CD4-positive, alpha-beta T cell treated with Interleukin-6 at 100 ng/mL for 8 hours (primary cell): ENCODE measurements around the gene ATXN1.
A peak's percentile ranks its signal among the peaks of the same experiment; 100 is the strongest.

Experiments
- DNase-seq: peaks from one replicate; pipeline ENCODE4 v3.0.0-alpha.2; 2020; ENCODE audit warnings: mixed read lengths, low spot score

ATXN1 gene

GRCh38 chr6:16331384-16332174, 429.7 kb downstream of the ATXN1 start:
- peak; percentile 68 for DNase-seq

DNA sequence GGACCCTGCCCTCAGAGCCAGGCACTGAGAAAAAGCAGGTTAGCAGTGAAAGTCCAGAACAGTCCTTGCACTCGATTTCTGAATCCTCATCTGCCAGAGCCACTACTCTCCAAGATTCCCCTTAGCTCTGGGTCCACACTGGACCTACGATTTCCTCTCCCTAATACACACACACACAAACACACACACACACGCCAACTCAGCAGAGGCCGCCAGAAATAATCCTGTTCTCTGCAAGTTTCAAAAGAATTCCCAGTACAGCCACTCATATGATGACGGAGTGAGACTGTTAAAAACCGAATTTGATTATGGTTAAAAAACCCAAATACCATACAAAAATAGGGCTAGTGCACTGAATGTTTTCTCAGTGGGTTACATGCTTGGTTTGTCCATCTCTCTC, 432.0 kb downstream of the ATXN1 start:
- no peak for DNase-seq

DNA sequence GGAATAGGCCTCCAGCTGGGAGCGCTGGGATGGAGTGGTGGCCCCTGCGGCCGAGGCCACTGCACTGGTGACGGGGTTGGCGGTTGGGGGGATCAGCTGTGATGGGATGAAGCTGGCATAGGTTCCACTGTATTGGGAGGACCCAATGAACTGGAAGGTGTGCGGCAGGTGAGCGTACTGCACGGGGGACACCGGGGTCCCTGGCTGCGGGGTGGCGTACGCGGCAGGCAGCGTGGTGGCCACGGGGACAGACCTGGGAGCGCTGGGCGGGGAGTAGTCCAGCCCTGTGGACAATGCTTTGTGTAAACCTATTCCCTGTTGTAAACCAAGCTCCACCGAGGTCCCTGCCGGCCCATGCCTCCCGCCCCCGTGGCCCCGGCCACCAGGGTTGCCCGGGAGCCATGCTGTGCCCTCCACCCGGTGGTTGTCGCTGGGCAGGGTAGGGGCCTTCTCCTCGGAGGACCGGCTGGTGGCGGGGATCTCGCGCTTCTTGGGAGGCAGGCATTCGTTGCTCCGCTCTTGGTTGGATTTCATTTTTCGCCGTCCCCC, 433.4 kb downstream of the ATXN1 start:
- DNase-seq, result no peak

- DNase-seq, result no peak
Observed at GRCh38 chr6:16326971-16327776, 434.1 kb downstream of the ATXN1 start.

DNA sequence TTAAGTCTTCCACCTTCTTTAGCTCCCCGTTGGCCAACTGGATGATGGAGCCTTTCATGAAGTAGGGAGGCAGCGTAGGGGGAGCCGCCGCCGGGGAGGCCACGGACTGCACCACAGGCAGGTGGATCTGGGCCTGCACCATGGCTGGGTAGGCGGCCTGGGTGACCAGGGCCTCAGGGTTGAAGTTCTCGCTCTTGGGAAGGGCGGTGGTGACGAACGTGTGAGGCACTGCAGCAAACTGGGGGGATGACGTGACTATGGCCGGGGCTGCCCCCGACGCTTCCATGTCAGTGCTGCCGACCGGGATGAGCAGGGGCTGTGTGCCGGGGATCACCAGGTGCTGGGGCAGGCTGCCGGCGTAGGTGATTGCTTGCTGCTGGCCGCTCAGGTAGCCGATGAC, 434.7 kb downstream of the ATXN1 start:
- no peak for DNase-seq

GRCh38 chr6:16324606-16325225, 436.5 kb downstream of the ATXN1 start:
- no peak for DNase-seq

DNA sequence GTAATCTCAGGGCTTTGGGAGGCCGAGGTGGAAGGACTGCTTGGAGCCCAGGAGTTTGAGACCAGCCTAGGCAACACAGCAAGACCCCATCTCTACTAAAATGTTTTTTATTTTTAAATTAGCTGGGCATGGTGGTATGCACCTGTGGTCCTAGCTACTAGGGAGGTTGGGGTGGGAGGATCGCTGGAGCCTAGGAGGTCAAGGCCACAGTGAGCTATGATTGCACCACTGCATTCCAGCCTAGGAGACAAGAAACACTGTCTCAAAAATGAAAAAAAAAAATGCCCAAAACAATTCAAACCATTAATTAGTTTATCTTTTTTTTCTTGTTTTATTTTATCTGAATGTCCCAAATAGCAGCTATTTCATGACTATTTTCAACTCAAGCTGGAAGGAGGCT, 437.1 kb downstream of the ATXN1 start:
- no peak for DNase-seq

- DNase-seq, result peak; percentile 85
Observed at GRCh38 chr6:16322666-16323312, 438.5 kb downstream of the ATXN1 start.

- no peak for DNase-seq
Observed at GRCh38 chr6:16321826-16322225, 439.4 kb downstream of the ATXN1 start.

GRCh38 chr6:16321341-16321710, 439.9 kb downstream of the ATXN1 start:
- DNase-seq, result no peak

GRCh38 chr6:16320533-16321340, 440.5 kb downstream of the ATXN1 start:
- DNase-seq, result no peak

- DNase-seq, result peak; percentile 74
Observed at GRCh38 chr6:16319813-16320532, 441.3 kb downstream of the ATXN1 start.

DNA sequence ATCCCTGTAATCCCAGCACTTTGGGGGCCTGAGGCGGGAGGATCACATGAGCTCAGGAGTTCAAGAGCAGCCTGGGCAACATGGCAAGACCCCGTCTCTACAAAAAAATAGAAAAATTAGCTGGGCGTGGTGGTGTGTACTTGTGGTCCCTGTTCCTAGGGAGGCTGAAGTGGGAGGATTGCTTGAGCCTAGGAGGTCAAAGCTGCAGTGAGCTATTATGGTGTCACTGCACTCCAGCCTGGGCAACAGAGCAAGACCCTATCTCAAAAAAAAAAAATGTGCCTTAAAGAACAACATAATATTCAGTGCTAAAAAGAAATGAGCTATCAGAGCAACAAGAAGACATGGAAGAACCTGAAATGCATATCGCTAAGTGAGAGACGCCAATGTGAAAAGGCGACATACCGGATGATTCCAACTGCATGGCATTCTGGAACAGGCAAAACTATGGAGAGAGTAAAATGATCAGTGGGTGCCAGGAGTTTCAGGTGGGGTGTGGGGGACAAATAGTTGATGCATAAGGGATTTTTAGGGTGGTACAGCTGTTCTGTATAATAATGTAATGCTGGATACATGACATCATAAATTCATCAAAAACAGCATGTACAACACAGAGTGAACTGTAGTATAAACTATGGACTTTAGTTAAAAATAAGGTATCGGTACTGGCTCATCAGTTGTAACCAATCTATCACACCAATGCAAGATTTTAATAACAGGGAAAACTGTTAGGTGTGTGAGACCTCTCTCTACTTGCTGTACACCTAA, 442.1 kb downstream of the ATXN1 start:
- DNase-seq, result no peak

GRCh38 chr6:16318538-16318937, 442.7 kb downstream of the ATXN1 start:
- DNase-seq, result peak; percentile 6

DNA sequence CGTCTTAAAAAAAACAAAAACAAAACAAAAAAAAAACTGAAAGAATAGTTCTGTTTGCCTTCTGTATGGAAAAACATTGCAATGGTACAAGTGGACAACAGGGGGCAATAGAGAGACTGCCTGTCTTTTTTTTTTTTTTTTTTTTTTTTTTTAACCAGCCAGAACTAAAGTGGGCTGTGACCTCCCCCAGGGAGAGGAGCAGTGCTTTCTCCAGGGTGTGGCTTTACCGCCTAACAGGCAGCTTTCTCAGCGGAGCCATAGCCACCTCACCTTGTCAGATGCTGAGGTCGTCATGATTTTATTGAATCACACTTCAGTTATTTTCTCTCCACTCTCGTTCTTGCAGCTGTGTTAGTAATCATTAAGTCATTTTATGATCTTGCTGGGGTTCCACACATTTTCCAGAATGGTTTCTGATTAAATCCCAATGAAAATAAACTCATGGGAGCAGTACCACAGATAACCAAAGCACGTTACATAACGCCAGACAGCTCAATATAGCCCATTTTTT, 444.5 kb downstream of the ATXN1 start:
- DNase-seq, result peak; percentile 43

- no peak for DNase-seq
Observed at GRCh38 chr6:16314296-16314695, 447.0 kb downstream of the ATXN1 start.

- DNase-seq, result no peak
Observed at GRCh38 chr6:16313732-16314131, 447.5 kb downstream of the ATXN1 start.

DNA sequence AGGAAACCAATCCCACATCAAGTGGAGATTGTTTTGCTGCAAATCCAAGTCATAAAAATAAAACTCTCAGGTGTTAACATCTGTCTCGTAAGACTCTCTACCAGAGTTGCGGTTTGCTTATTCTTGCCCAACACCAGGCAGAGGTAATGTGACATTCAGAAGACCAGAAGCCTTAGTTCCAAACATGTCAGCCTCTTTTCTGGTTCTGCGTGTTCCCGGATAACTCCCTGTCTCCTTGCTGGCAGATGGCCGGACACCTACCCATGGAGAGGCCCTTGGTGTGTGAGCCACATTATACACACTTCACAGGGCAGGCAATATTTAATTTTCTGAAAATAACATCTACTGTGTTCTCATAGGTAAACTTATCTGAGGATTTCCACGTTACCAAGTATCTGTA, 449.5 kb downstream of the ATXN1 start:
- no peak for DNase-seq

DNA sequence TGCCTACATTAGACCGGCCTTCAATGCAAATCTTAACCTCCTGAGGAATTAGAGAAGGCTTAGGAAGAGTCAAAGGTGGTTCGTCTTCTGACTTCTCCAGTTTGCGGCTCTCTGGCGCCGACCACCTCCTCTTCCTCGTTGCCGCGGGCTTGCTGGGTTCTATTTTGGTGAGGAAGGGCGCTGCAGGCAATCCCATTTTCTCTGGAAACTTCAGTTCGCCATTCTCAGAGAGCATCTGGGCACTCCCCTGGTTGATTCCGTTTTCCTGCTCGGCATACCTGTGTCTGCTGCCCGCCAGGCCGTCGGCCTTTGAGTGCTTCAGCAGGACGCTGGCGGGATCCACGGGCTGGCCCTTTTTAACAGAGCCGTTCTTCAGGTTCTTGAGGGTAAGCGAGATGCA, 454.9 kb downstream of the ATXN1 start:
- DNase-seq, result no peak

GRCh38 chr6:16305788-16306187, 455.5 kb downstream of the ATXN1 start:
- DNase-seq, result no peak
